Skin of body (tissue), 2 donors: ENCODE results near the gene TRAF3IP3. TPM values are rescaled to one million over a fixed set of nuclear protein-coding genes. Genes with fewer than 3 reads are reported as not detected.
A peak's percentile ranks its signal among the peaks of the same experiment; 100 is the strongest.

Experiments used
- DNase-seq: peaks from one replicate; lab custom pipeline; 2025; lab: John Stamatoyannopoulos, UW
- total RNA-seq: library from RNA; depleted of rRNA; stranded (reverse); fragments of >200 nt; gene quantifications from one replicate; pipeline ENCODE4 v1.2.3, GENCODE V29; 2014

Gene TRAF3IP3
- total RNA-seq, 1 donor from 2014 or later, result 2.1 TPM

- no peak for DNase-seq
Measured at GRCh38 chr1:209797978-209798639, 42.3 kb downstream of the TRAF3IP3 start.

GRCh38 chr1:209800984-209801834 is 45.4 kb downstream of the TRAF3IP3 start:
- DNase-seq, result no peak

- DNase-seq, result no peak
Measured at GRCh38 chr1:209802117-209802779, 46.4 kb downstream of the TRAF3IP3 start.

- DNase-seq, result no peak
Measured at GRCh38 chr1:209802780-209803152, 46.9 kb downstream of the TRAF3IP3 start.

- DNase-seq, result no peak
Measured at GRCh38 chr1:209803568-209803967, 47.7 kb downstream of the TRAF3IP3 start.

- DNase-seq, result no peak
Measured at GRCh38 chr1:209805341-209805781, 49.5 kb downstream of the TRAF3IP3 start.

- DNase-seq, result peak; percentile 32
Measured at GRCh38 chr1:209805875-209806760, 50.3 kb downstream of the TRAF3IP3 start, which contains the start of gene IRF6. Gene IRF6, minus strand, starts transcription at chr1:209806142. Its CDS starts 4,729 bp downstream, at chr1:209801413.

- no peak for DNase-seq
Measured at GRCh38 chr1:209807509-209807908, 51.7 kb downstream of the TRAF3IP3 start.

- no peak for DNase-seq
Measured at GRCh38 chr1:209808059-209808581, 52.3 kb downstream of the TRAF3IP3 start.

- DNase-seq, result no peak
Measured at GRCh38 chr1:209809611-209810010, 53.8 kb downstream of the TRAF3IP3 start.

- DNase-seq, result no peak
Measured at GRCh38 chr1:209810783-209811182, 54.9 kb downstream of the TRAF3IP3 start.

- no peak for DNase-seq
Measured at GRCh38 chr1:209813902-209814301, 58.0 kb downstream of the TRAF3IP3 start.

GRCh38 chr1:209815490-209815889 is 59.6 kb downstream of the TRAF3IP3 start:
- DNase-seq, result no peak

GRCh38 chr1:209815931-209816341 is 60.1 kb downstream of the TRAF3IP3 start:
- no peak for DNase-seq

GRCh38 chr1:209816923-209817322 is 61.1 kb downstream of the TRAF3IP3 start:
- DNase-seq, result no peak

- no peak for DNase-seq
Measured at GRCh38 chr1:209817691-209818090, 61.8 kb downstream of the TRAF3IP3 start.

- no peak for DNase-seq
Measured at GRCh38 chr1:209819058-209819457, 63.2 kb downstream of the TRAF3IP3 start.

- no peak for DNase-seq
Measured at GRCh38 chr1:209820986-209821385, 65.1 kb downstream of the TRAF3IP3 start.

- no peak for DNase-seq
Measured at GRCh38 chr1:209822706-209823105, 66.9 kb downstream of the TRAF3IP3 start.

GRCh38 chr1:209823143-209824041 is 67.5 kb downstream of the TRAF3IP3 start:
- peak; percentile 45 for DNase-seq
